Measurements from ENCODE around the gene LAMA4.
"Not testable (repeated sequence)": the region's sequence is repeated elsewhere in the genome, so short reads cannot be mapped to it uniquely, and the experiment has no call there.

LAMA4 gene

DNA sequence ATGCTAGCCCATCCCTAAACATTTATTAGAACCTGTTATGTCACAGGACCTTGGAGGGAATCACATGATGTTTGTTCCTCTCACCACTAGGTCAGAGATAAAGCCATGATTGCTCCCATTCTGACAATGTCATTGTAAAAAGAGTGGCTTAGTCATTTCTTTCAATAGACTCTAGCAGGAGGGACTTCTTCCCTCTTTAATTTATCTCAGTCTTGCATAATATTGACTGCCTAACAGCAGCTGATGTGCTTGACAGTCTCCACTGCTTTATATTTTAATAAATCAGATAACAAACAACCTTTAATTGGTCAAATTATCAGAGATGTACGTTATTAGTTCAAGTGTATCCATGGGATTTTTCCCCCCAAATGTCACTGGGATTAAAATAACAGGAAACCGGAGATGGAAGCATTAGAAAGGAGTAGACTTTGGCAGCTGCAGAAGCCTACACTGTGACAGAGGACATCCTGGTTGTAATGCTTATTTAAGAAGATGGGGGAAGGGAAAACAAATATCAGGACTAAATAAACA, 39.6 kb downstream of the LAMA4 start:
- in situ Hi-C loops (cut with HindIII; ENCODE audit: low pct_unique_long_range_greater_than_20kb, low sequenced_read_pairs) = no loop called here
- TF ChIP-seq JUND (IDR thresholded peaks at IDR 0.05; ENCODE audit: low read depth) = no peak
- DNase-seq (ENCODE audit: low read depth in 1 of 2, low spot score in 1 of 2) = no peak

DNA sequence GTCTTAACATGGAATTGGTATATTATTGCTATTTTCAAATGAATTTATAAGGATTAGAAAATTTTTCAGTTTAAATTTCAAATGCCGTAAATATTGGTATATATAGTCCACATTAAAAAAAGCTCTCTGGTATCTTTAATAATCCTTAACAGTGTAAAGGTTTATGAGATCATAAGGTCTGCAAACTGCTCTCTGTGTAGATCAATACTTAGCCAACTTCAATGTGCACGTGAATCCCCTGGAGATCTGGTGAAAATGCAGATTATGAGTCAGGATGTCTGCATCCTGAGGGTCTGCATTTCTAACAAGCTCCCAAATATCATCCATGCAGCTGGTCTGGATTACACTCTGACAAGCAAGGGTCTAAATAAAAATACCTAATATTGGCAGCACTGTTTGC, 43.5 kb downstream of the LAMA4 start:
- TF ChIP-seq JUND (IDR thresholded peaks at IDR 0.05; ENCODE audit: low read depth) = no peak
- in situ Hi-C loops (cut with HindIII; ENCODE audit: low pct_unique_long_range_greater_than_20kb, low sequenced_read_pairs) = no loop called here

DNA sequence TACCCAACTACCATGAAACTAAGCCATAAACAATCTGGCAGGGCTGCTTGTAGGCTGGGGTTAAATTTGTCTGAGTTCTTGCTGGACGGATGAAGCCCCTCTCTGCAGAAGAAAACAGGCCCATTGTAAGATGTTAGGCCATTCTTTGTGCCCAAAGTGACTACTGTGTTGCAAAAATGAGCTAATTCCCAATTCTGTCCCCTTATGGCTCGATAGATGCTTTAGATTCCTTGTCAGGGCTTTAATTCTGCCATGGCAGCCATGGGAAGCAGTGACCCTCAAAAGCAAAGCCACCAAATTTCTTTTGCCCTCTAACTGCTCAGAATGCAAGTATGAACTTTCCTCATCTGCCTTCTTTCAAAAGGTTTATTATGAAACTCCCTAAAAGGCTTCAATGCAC, 45.2 kb downstream of the LAMA4 start:
- TF ChIP-seq JUND (IDR thresholded peaks at IDR 0.05; ENCODE audit: low read depth) = no peak
- in situ Hi-C loops (cut with HindIII; ENCODE audit: low pct_unique_long_range_greater_than_20kb, low sequenced_read_pairs) = no loop called here
- no peak for DNase-seq (ENCODE audit: low read depth in 1 of 2, low spot score in 1 of 2)

More for the DNA sequence above, 43.5 kb downstream of the LAMA4 start:
- DNase-seq (ENCODE audit: low read depth in 1 of 2, low spot score in 1 of 2) = no peak

DNA sequence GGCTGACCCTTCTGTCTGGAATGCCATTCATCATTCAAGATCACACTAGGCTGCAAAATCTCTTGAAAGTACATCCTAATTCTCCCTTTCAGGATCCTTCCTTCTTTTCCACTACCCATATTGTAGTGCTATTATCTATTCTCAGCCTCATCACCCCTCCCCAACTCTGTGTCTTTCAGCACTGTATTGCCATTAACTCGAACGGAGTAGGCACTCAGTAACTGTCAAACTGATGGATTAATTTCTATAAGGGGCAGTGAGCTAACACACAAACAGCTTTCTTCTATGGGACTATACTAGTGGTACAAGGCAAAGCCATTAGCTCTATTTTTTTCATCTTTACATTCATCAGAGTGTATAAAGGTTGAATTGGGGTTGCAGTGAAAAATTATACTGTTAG, 46.6 kb downstream of the LAMA4 start:
- TF ChIP-seq JUND (IDR thresholded peaks at IDR 0.05; ENCODE audit: low read depth) = no peak
- DNase-seq (ENCODE audit: low read depth in 1 of 2, low spot score in 1 of 2) = no peak
- in situ Hi-C loops (cut with HindIII; ENCODE audit: low pct_unique_long_range_greater_than_20kb, low sequenced_read_pairs) = no loop called here

DNA sequence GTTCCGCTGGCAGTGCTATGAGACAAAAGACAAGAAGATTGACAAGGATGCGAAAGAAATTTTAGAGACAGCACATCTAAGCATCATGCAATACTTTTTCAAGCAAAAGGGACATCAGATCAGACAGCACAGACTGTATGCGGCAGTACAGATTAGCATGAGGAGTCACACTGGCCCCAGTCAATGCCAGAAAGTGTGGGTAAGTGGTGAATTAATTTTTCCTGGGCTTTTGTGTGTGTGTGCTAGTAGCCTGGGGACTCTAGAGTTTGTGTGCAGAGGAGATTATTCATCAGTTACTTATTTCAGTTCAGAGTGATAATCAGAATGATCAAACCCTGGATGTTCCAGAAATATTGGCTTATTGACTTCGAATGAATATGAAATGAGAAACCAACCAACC, 47.2 kb downstream of the LAMA4 start:
- no peak for TF ChIP-seq JUND (IDR thresholded peaks at IDR 0.05; ENCODE audit: low read depth)
- in situ Hi-C loops (cut with HindIII; ENCODE audit: low pct_unique_long_range_greater_than_20kb, low sequenced_read_pairs) = no loop called here

DNA sequence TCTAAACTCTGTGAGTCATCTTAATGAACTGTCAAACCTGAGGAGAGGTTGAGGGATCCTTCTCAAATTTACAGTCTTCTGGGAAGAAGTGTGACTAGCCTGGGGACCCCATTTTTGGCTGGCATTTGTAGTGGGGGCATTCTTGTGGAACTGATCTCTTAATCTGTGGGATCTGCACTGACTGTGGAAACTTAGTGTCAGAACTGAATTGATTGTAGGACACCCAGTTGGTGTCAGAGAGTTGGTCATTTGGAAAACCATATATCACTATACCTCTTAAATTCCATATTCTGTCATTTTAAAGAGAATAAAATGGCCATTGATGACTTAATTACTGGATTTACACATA, 48.3 kb downstream of the LAMA4 start:
- no peak for TF ChIP-seq JUND (IDR thresholded peaks at IDR 0.05; ENCODE audit: low read depth)
- in situ Hi-C loops (cut with HindIII; ENCODE audit: low pct_unique_long_range_greater_than_20kb, low sequenced_read_pairs) = no loop called here
- no peak for DNase-seq (ENCODE audit: low read depth in 1 of 2, low spot score in 1 of 2)

More for the DNA sequence above, 47.2 kb downstream of the LAMA4 start:
- no peak for DNase-seq (ENCODE audit: low read depth in 1 of 2, low spot score in 1 of 2)

DNA sequence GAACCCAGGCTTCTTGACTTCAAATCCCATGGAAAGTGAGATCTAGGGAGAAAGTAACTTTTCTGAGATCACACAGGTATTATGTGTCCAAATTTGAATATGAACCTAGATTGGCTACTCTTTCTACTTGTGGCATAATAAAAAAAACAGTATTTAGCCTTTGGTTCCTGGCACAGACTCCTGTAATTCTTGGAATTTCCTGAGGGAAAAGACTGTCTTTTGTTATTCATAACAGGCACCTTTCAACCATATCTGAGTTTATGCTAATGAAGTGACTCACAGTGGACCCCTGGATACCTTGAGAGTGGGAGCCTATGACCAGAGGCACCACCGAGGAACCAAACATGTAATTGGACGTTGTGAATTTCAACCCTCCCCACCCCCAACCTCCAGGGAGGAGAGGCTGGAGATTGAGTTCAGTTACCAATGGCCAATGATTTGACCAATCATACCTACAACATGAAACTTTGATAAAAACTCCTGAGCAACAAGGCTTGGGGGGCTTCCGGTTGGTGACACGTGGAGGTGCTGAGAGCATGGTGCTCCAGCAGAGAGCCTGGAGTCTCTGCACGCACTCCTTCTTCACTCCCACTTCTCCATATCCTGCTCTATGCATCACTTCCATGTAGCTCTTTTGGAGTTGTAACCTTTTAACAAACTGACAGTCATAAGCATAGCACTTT, 48.8 kb downstream of the LAMA4 start:
- TF ChIP-seq JUND (IDR thresholded peaks at IDR 0.05; ENCODE audit: low read depth) = no peak
- in situ Hi-C loops (cut with HindIII; ENCODE audit: low pct_unique_long_range_greater_than_20kb, low sequenced_read_pairs) = no loop called here
- DNase-seq (ENCODE audit: low read depth in 1 of 2, low spot score in 1 of 2) = no peak

DNA sequence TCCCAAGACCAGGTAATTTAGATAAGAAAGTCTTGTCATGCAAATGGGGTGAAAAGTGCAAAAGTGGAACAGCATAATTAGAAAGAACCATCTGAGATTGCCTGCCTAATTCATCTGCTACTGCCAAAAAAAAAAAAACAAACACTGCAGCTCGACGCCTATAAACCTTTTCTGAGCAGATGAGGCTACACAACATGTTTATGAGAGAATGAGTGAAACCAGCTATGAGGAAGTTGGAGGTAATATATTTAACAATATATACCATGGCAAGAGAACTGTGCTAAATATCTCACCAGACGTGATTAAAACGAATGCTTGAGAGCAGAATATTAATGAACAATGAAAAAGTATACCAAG, 50.0 kb downstream of the LAMA4 start:
- TF ChIP-seq JUND (IDR thresholded peaks at IDR 0.05; ENCODE audit: low read depth) = no peak
- in situ Hi-C loops (cut with HindIII; ENCODE audit: low pct_unique_long_range_greater_than_20kb, low sequenced_read_pairs) = no loop called here
- no peak for DNase-seq (ENCODE audit: low read depth in 1 of 2, low spot score in 1 of 2)

DNA sequence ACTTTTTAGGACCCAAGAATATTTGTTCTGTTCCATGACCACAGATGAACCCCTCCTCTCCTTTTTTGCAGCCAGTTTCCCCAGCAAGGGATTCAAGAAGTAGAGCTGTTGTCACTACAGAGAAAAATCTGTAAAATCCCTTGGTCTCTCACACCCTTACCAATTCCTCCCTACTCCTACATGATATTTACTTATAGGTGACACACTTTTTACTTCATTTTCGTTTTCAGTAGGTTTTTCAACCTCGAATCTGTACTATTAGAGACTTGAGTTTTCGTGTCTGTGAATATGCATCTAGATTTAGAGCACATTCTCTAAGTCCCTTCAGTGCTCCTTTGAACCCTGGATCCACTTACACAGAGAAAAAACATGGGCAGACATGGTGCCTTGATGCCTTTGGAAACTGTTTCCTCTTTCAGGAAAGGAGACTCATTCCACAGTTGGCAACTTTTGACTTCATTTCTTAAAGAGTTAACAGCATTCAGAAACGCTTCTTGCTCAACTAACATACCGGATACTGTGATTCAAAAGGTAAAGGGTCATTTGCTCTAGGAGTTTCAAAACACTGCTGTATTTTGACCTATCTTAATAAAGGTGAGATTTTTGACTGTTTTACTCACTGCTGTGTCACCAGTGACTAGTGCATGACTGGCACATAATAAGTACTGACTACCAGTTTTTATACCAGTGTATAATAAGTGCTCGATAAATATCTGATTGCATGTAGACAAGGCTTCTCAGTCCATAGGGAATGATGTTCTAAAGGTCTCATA, 50.6 kb downstream of the LAMA4 start:
- no peak for DNase-seq (ENCODE audit: low read depth in 1 of 2, low spot score in 1 of 2)
- in situ Hi-C loops (cut with HindIII; ENCODE audit: low pct_unique_long_range_greater_than_20kb, low sequenced_read_pairs) = no loop called here

DNA sequence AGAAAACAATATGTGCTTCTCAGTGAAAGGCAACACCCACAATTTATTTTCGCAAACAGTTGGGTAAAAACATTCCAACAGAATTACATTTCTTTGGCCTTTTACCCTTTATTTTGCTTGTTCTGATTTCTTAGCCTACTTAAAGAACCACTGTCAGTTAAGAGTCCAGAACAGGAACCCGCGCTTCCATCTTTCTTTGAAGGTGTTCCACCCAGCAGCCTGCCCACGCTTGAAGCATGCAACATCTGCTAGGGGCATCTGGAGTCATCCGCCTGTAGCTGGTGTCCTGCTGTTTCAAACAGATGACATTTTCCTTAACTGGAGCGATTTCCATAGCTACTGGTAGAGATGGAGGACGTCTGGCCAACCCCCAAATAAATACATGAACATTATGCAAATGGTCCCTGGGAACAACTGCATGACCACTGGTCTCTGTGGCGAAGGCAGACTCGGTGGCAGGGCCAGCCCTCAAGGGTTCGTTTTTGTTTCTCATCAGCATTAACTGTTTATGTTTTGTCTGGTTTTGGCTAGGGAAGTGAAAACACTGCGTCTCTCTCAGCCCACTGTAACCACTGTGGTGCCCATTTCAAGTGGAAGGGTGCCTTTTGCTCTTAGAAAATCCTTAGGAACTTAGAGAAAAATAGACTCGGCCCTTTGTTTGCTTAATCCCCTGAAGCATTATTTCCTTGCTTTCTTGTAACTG, 51.6 kb downstream of the LAMA4 start:
- no peak for DNase-seq (ENCODE audit: low read depth in 1 of 2, low spot score in 1 of 2)
- TF ChIP-seq JUND (IDR thresholded peaks at IDR 0.05; ENCODE audit: low read depth) = no peak
- in situ Hi-C loops (cut with HindIII; ENCODE audit: low pct_unique_long_range_greater_than_20kb, low sequenced_read_pairs) = no loop called here

More for the DNA sequence above, 50.6 kb downstream of the LAMA4 start:
- TF ChIP-seq JUND (IDR thresholded peaks at IDR 0.05; ENCODE audit: low read depth) = no peak

DNA sequence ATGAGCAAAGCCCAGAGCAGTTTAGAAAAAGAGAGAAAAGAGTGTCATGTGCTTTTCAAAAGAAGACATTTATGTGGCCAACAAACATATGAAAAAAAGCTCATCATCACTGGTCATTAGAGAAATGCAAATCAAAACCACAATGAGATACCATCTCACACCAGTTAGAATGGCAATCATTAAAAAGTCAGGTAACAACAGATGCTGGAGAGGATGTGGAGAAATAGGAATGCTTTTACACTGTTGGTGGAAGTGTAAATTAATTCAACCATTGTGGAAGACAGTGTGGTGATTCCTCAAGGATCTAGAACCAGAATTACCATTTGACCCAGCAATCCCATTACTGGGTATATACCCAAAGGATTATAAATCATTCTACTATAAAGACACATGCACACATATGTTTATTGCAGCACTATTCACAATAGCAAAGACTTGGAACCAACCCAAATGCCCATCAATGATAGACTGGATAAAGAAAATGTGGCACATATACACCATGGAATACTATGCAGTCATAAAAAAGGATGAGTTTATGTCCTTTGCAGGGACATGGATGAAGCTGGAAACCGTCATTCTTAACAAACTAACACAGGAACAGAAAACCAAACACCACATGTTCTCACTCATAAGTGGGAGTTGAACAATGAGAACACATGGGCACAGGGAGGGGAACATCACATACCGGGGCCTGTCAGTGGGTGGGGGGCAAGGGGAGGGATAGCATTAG, 54.0 kb downstream of the LAMA4 start:
- DNase-seq (ENCODE audit: low read depth in 1 of 2, low spot score in 1 of 2); in situ Hi-C loops (cut with HindIII; ENCODE audit: low pct_unique_long_range_greater_than_20kb, low sequenced_read_pairs): not testable (repeated sequence)

DNA sequence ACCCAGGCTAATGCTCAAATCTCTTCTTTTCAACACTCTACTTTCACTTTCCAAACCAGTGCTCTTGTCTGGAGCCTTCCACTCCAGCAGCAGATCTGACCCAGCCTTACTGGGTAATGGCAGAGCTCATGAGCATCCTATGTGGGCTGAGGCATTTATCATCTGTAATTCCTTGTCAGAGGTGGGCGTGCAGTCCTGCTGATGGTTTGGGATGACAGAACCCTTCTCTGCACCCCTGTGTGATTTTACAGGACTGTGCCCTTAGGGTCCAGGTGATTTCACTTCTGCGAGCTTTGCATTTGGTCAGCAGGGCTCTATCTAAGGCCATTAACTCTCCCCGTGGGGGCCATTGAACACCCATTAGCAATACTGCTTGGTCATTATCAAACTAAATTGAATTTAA, 55.4 kb downstream of the LAMA4 start:
- in situ Hi-C loops (cut with HindIII; ENCODE audit: low pct_unique_long_range_greater_than_20kb, low sequenced_read_pairs) = no loop called here
- DNase-seq (ENCODE audit: low read depth in 1 of 2, low spot score in 1 of 2) = no peak
- no peak for TF ChIP-seq JUND (IDR thresholded peaks at IDR 0.05; ENCODE audit: low read depth)
